BJ (cell line): ENCODE measurements around the gene KIF6. TPM values are rescaled to one million over a fixed set of nuclear protein-coding genes. Genes with fewer than 3 reads are reported as not detected.

Experiments
- CTCF ChIA-PET: fragments of 350-600 bp; formaldehyde crosslinking; extraction: SDS; loops from one replicate; lab custom pipeline; 2021; ENCODE audit warnings: antibody characterized with exemption, inconsistent platforms; lab: Yijun Ruan, JAX
- POLR2A ChIA-PET: fragments of 300-600 bp; sonication (Branson Sonifier 250); formaldehyde crosslinking; extraction: SDS; loops from one replicate; lab custom pipeline; 2021; ENCODE audit warnings: antibody characterized with exemption; lab: Charles Lee
- DNase-seq: peaks from one replicate; pipeline ENCODE4 v3.0.0-alpha.2; 2011; ENCODE audit warnings: low read depth
- H3K27me3 ChIP-seq: 2 replicates; pipeline ENCODE4 v1.6.0; 2011; ENCODE audit warnings: low read length; ENCODE audit not compliant: control insufficient read depth, insufficient read depth
- H3K36me3 ChIP-seq: 2 replicates; pipeline ENCODE4 v1.5.1; 2011; ENCODE audit warnings: low read length; ENCODE audit not compliant: control insufficient read depth, insufficient read depth
- H3K4me3 ChIP-seq: 2 replicates; pipeline ENCODE4 v1.5.1; 2011; ENCODE audit warnings: low read depth, mild to moderate bottlenecking, control low read depth, low read length
- polyA plus RNA-seq: library from polyadenylated mRNA; depleted of rRNA; stranded (reverse); fragments of >200 nt; gene quantifications from 2 replicates; pipeline ENCODE4 v1.2.3, GENCODE V29; 2011
- TF ChIP-seq, protein P1 (sequence below): IDR thresholded peaks from 2 replicates; pipeline ENCODE4 v1.5.1; 2011; ENCODE audit warnings: low read depth, mild to moderate bottlenecking, control low read depth, inconsistent platforms, low read length, moderate library complexity; ENCODE audit not compliant: insufficient read depth

Gene KIF6
- polyA plus RNA-seq, 1 experiment = 0.56 TPM

DNA sequence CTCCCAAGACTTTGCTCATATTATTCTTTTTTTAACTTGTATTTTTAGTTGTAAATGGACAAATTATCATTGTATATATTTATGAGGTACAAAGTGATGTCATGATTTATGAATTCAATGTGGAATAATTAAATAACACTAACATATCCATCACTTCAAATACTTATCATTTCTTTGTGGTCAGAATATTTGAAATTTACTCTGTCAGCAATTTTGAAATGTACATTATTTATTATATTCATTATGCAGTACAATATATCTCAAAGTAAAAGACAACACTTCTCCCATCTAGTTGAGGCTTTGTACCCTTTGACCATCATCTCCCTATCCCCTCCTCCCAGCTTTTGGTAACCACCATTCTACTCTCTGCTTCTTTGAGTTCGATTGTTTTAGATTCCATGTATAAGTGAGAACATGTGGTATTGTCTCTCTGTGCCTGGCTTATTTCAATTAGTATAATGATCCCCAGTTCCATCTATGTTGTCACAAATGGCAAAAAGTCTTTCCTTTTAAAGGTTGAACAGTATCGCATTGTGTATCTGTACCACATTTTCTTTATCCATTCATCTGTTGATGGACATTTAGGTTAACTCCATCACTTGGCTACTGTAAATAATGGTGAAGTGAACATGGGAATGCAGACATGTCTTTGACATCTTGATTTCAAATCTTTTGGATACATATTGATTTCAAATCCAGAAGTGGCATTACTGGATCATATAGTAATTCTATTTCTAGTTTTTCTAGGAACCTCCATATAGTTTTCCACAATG lies 197.2 kb downstream of the KIF6 start:
- Histone ChIP-seq H3K27me3 (no peaks in the 10 kb centered on the region), H3K4me3 (no peak overlapping the region), H3K36me3 (no peaks in the 10 kb centered on the region)
- ChIA-PET CTCF (interaction anchor here (0.6 to 1.5 kb wide), 2 partner anchors 8 to 22 kb away, joined by 3 to 5 read pairs; no protein-coding TSS in a partner anchor), POLR2A (no interaction called here)
- TF ChIP-seq, protein P1, sequence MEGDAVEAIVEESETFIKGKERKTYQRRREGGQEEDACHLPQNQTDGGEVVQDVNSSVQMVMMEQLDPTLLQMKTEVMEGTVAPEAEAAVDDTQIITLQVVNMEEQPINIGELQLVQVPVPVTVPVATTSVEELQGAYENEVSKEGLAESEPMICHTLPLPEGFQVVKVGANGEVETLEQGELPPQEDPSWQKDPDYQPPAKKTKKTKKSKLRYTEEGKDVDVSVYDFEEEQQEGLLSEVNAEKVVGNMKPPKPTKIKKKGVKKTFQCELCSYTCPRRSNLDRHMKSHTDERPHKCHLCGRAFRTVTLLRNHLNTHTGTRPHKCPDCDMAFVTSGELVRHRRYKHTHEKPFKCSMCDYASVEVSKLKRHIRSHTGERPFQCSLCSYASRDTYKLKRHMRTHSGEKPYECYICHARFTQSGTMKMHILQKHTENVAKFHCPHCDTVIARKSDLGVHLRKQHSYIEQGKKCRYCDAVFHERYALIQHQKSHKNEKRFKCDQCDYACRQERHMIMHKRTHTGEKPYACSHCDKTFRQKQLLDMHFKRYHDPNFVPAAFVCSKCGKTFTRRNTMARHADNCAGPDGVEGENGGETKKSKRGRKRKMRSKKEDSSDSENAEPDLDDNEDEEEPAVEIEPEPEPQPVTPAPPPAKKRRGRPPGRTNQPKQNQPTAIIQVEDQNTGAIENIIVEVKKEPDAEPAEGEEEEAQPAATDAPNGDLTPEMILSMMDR = no peak
- no peak for DNase-seq

DNA sequence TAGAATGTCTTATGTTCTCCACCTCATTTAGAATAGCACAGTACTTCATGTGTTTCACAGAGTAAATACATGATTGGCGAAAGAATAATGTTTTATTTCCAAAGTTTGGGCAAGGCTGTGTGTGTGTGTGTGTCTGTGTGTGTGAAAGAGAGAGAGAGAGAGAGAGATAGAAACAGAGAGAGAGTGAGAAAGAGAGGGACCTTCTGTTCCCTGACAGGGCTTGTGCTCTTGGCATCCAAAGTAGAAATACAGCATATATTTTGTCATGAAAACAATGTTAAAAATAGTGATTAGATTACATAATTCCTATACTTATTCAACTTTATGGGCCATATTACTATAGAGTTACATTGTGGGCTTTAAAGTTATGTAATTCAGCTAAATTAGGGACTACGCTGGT lies 201.2 kb downstream of the KIF6 start:
- Histone ChIP-seq H3K4me3 (no peak overlapping the region), H3K27me3 (no peaks in the 10 kb centered on the region), H3K36me3 (no peaks in the 10 kb centered on the region)
- ChIA-PET POLR2A (no interaction called here), CTCF (no interaction called here)
- TF ChIP-seq, protein P1 = no peak
- DNase-seq = no peak

DNA sequence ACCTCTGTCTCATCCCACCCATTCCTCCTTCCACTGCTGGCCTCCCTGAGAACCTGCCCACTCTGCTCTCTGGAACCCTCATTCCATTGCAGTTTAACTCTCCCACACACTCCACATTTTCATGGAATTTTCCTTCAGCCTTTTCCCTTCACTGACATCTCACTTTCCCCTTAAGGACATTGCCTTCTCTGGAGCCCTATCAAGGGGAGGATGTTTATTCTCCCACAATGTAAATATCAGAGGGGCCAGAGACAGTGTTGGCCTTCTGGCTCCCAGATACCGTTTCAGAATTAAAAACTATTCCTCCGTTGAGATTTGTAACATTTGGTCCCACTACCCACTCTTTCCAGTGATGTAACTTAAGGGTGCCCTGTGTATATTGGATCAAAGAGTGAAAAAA lies 203.2 kb downstream of the KIF6 start:
- DNase-seq = no peak
- H3K36me3 ChIP-seq = no peaks in the 10 kb centered on the region
- CTCF ChIA-PET = no interaction called here
- no peak overlapping the region for H3K4me3 ChIP-seq
- POLR2A ChIA-PET = no interaction called here
- TF ChIP-seq, protein P1 = no peak
- no peaks in the 10 kb centered on the region for H3K27me3 ChIP-seq

DNA sequence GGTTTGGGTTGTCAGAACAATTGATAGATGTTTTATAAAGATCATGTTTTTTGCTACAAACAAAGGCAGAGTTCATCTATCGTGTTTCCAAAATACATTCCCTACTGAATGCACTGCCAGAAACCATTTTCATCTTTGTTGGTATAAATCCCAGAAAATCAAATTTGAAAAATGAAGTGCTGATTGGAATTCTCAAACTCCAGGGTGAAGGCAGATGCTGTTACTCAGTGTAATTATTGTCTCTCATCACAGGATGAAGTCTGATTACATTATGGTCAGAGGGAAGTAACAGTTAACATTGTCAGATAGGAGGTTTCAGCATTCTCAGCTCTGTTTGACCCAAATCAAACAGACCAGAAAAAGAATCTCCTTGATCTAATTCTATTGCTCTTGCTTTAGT lies 204.3 kb downstream of the KIF6 start:
- TF ChIP-seq, protein P1 = no peak
- no peak overlapping the region for H3K4me3 ChIP-seq
- H3K27me3 ChIP-seq = no peaks in the 10 kb centered on the region
- DNase-seq = no peak
- ChIA-PET POLR2A (no interaction called here), CTCF (no interaction called here)
- H3K36me3 ChIP-seq = no peaks in the 10 kb centered on the region

DNA sequence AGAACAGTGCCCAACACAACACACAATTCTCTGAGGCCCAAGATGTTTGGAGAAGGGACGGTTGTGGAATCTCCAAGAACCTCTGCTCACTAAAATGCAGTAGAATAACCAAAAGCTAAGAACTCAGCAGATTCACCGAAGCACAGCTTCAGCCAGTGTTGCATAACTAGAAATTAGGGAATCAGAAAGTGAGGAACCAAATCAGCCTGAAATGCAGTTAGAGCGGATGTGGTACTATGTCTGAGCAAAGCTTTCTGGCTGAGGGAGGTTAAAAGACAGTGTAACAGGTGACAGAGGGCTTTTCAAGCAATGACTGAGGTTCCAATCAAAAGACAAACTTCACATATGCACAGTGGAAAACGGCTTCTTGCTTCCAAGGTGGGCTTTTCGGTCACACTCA lies 204.8 kb downstream of the KIF6 start:
- POLR2A ChIA-PET = no interaction called here
- Histone ChIP-seq H3K4me3 (no peak overlapping the region), H3K27me3 (no peaks in the 10 kb centered on the region), H3K36me3 (no peaks in the 10 kb centered on the region)
- CTCF ChIA-PET = interaction anchor here (1.0 to 1.1 kb wide), 2 partner anchors 8 to 13 kb away, joined by 4 to 5 read pairs; no protein-coding TSS in a partner anchor
- no peak for DNase-seq
- TF ChIP-seq, protein P1 = no peak
